ENCODE data around the gene ITK. TPM values are rescaled to one million over a fixed set of nuclear protein-coding genes. Genes with fewer than 3 reads are reported as not detected.

Gene ITK
- total and polyA plus RNA-seq, 3 donors from 2014 or later, result 0.93 to 3.8 (median 1.3) TPM

- intact Hi-C loops (cut with DNase I; ENCODE audit: low total_unique reads), result no loop called here
- Histone ChIP-seq H3K4me3 (no peak overlapping the region), H3K9me3 (no peaks in the 10 kb centered on the region), H3K36me3 (ENCODE audit: low read depth, missing control alignments) (no peaks in the 10 kb centered on the region), H3K27me3 (no peaks in the 10 kb centered on the region), H3K27ac (no peak overlapping the region), H3K4me1 (no peaks in the 10 kb centered on the region)
- TF ChIP-seq POLR2A (IDR thresholded peaks at IDR 0.05) (no peak), CTCF (IDR thresholded peaks at IDR 0.05) (no peak)
- WGBS, 2 donors, result 82 to 92% methylated on average over 7 of the region's 7 CpGs
- DNase-seq, result no peak
Measured at GRCh38 chr5:157279605-157280239, 99.1 kb downstream of the ITK start.

- no peaks in the 10 kb centered on the region for H3K9me3 ChIP-seq
- no peaks in the 10 kb centered on the region for H3K4me1 ChIP-seq
- no peak for DNase-seq
- no peaks in the 10 kb centered on the region for H3K27me3 ChIP-seq
- TF ChIP-seq CTCF (IDR thresholded peaks at IDR 0.05) (no peak), POLR2A (IDR thresholded peaks at IDR 0.05) (no peak)
- no peak overlapping the region for H3K27ac ChIP-seq
- intact Hi-C loops (cut with DNase I; ENCODE audit: low total_unique reads), result no loop called here
- H3K4me3 ChIP-seq, result no peak overlapping the region
- H3K36me3 ChIP-seq (ENCODE audit: low read depth, missing control alignments), result no peaks in the 10 kb centered on the region
- WGBS, 2 donors, result 81 to 87% methylated on average over 3 of the region's 3 CpGs
Measured at GRCh38 chr5:157280927-157281326, 100.3 kb downstream of the ITK start.

GRCh38 chr5:157282150-157282549 lies 101.5 kb downstream of the ITK start:
- Histone ChIP-seq H3K27me3 (no peaks in the 10 kb centered on the region), H3K4me1 (no peaks in the 10 kb centered on the region), H3K36me3 (ENCODE audit: low read depth, missing control alignments) (no peaks in the 10 kb centered on the region), H3K9me3 (no peaks in the 10 kb centered on the region), H3K27ac (no peak overlapping the region), H3K4me3 (no peak overlapping the region)
- DNase-seq, result no peak
- intact Hi-C loops (cut with DNase I; ENCODE audit: low total_unique reads), result no loop called here
- TF ChIP-seq CTCF (IDR thresholded peaks at IDR 0.05) (no peak), POLR2A (IDR thresholded peaks at IDR 0.05) (no peak)

GRCh38 chr5:157283434-157283833 lies 102.8 kb downstream of the ITK start:
- Histone ChIP-seq H3K27me3 (no peaks in the 10 kb centered on the region), H3K27ac (no peak overlapping the region), H3K4me1 (no peaks in the 10 kb centered on the region), H3K4me3 (no peak overlapping the region), H3K9me3 (no peaks in the 10 kb centered on the region), H3K36me3 (ENCODE audit: low read depth, missing control alignments) (no peaks in the 10 kb centered on the region)
- DNase-seq, result no peak
- 86 to 97% methylated on average over 3 of the region's 3 CpGs for WGBS, 2 donors
- TF ChIP-seq POLR2A (IDR thresholded peaks at IDR 0.05) (no peak), CTCF (IDR thresholded peaks at IDR 0.05) (no peak)
- intact Hi-C loops (cut with DNase I; ENCODE audit: low total_unique reads), result no loop called here

Measured in testis (tissue), 3 donors.